GM18868 (cell line): ENCODE results near the gene TUBGCP6.

Experiments used
- ATAC-seq: cut with Tn5 transposase; IDR thresholded peaks from one replicate; pipeline ENCODE4 v1.9.1; 2021; ENCODE audit warnings: mild to moderate bottlenecking, moderate library complexity; ENCODE audit not compliant: unreplicated experiment

Gene TUBGCP6

DNA sequence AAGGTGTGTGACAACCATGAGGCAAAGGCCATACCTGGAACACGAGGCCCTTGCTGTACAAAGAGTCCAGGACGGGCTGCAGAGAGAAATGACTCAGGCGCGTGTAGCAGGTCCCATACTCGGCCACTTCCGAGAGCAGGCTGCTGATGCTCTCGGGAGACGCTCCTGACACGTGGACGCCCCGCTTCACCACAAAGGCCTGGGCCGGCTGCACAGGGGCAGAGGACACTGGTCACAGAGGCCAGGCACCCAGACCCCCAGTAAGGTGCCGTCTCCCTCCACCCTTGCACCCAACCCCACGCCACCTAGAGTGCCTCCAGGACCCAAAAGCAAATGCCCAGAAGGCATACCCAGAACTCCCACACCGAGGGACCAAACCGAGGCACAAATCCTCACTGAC, 15.5 kb downstream of the TUBGCP6 start:
- ATAC-seq = no peak

DNA sequence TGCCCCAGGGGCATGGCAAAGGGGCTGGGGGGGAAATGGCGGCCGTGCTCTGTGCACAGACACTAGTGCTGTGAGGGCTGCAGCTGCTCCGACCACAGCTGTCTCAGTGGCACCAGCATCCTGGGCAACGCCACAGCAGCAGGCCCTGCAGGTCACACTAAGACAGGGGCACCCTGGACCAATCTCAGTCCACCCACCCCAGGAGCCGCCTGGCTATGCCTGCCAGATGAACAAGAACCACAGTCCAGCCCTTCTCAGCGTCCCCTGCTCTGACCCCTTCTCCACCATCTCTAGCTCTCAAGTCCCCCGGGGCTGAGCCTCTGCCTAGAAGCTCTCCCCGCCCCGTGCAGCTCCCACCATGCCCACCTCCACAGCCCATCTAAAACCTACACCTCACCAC, 16.5 kb downstream of the TUBGCP6 start:
- no peak for ATAC-seq

DNA sequence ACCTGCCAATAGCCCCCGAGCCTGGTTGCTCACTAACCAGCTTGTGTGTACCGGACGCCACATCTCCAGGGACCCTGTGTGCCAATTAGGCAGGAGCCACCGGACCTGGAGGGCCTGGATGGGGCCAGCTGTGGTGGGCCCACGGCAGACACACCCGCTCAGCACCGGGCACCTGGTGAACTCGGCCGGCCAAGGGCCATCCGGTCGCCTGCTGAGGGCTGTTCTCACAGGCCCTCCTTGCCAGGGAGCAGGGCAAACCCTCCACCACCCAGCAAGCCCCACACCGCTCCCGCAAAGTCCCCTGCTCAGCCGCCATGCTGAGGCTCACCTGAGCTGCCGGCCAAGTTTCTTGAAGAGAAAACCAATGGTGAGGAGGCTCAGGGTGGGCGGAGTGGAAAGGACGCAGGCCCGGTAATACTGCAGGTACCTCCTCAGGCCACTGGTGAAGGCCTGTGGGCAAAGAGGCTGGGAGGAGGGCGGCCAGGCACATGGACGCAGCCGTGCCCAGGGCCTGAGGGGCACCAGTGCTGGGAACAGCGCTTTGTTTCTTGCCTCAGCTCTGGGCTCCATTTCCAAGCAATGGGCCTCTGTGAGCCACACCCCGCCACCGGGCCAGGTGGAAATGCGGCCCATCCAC, 17.1 kb downstream of the TUBGCP6 start:
- ATAC-seq = no peak

DNA sequence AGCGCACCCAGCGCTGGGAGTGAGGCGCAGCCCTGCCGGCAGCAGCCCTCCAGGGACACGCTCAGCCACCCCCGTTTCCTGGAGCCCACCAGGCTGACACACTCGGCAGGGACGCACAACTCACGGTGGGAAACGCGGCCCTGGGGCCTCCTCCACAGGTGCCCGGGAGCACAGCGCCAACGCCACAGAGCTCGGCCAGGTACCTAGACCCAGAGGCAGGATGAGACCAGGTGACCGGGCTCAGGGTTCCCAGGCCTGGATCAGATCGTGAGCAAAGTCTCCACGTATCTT, 18.0 kb downstream of the TUBGCP6 start:
- ATAC-seq = no peak

DNA sequence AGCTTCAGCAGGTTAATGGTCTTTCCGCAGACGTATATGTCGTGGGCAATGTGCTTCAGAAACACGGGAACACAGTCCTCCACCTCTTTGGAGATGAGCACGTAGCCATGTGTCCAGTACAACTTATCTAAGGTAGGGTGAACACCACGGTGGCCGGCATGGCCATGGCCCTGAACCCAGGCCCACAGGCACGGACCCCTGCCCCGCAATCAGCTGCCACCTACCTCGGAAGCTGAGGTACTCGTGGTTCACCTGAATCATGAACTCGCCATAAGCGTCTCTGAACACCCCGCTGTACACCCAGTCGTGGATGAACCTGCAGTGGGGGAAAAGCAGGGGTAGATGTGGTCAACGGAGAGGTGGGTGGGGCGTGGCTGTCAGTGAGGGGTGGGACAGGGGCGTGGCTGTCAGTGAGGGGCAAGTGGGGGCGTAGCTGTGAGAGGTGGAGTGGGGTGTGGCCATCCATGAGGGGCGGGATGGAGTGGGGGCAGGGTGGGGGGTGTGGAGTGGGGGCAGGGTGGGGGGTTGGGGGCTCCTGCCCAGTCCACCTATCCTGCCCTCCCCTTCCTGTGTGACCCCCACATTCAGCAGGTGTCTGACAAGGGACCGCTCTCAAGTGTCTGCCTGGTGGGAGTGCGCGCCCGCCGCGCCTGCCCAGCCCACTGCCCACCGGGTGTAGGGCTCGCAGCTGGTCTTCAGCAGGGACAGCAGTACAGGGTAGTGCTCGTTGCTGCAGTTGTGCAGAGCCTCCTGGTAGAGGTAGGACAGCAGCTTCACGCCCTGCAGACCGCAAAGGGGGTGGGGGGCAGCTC, 18.6 kb downstream of the TUBGCP6 start:
- ATAC-seq = no peak

DNA sequence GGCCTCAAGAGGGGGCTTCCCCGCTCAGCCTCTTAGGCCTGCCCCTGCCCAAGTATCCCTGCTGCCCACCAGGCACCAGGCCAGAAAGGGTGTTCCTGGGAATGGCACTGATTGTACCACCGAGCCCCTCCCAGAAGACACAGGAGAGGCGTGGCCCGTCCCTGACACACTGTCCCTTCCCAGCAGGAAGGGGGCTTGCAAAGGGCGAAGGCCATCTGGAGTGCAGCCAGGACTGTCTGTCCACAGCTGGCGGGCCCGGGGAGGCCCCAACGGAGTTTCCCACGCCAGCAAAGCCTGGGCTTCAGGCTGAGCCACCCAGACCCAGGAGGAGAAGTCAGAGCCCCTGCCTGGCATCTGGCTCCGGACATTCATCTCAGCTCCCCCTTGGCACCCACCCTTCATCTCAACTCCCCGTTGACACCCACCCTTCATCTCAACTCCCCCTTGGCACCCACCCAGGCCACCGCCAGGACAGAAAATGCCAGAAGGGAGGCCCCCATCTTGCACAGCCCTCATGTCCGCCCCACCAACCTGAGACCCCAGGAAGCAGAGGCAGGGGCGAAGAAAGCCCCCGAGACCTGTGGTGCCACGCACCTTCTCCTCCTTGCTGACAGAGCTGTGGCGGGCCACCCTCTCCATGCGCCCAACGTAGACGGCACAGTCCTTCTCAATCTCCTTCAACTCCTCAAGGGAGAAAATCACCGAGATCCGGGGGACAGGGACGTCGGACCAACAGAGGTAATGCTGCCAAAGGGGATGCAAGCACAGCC, 19.4 kb downstream of the TUBGCP6 start:
- no peak for ATAC-seq

DNA sequence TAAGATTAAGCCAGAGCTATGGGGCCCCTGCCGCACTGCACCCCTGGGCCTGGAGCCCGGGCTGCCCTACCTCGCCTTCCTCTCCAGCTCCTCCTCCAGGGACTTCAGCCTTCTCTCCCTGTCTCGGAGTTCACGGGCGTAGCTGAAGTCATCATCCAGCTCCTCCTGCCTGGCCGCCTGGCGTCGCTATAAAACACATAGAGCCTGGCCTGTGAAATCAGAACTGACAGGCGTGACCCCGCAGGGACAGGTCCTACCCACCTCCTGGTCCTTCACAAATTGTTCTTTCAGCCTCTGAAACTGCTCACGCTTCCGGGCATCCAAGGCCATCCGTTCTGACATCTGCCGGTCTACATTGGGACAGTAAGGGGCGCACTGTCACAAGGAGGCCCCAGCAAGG, 20.8 kb downstream of the TUBGCP6 start:
- ATAC-seq = no peak

DNA sequence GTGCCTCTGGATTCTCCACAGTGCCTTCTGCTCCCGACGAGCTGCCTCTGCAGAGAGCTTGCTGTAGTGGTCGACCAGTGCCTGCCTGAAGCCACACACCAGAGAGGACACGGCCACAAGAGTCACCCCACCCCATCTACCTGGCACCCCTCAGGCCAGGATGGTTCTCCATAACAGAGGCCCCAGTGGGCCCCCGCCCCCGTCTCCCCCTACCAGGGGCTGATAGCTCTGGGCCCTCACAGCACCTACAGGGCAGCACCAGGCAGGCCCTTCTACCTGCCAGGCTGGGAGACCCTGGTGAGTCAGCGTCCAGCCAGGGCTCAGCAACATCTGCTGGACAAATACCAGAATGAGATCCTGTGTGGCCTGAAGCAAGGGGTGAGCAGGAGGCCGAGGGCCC, 22.3 kb downstream of the TUBGCP6 start:
- no peak for ATAC-seq

DNA sequence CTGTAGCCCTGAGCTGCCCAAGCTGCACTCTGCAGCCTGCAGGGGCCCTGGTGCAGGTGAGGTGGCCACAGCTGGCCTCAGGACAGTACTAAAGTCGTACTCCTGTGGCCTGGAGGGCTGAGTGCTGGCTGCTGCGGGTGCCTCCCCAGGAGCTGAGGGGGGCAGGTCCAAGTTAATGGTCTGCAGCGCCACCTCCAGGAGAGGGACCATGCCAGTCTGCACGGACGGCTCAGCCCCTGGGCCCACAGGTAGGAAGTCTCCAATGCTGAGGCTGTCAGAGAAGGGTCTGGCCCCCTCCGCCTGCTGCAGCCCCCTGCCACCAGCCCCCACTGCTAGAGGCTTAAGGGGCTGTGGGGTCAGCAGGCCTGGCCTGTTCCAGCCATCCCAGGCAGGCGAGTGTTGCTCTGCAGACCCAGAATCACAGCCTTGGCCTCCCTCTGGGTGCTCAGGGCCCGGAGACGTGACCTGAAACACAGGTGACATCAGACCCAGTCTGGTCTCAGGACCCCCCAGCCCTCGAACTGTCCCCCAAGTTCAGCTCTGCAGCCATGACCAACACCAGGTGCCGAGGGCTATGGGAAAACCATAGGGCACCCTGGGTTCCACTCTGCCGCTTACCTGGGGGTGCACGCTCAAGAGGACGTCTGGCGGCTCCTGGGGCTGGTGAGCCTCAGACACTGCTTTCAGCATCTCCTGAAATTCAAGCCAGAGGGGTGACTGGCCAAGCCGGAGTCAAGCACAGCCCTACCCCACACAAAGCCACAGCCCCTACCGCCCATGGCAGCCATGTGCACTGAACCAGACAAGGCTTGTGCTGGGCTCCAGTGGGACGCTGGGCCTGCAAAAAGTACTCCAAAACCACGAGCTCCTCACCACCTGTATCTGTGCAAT, 23.2 kb downstream of the TUBGCP6 start:
- ATAC-seq = no peak

DNA sequence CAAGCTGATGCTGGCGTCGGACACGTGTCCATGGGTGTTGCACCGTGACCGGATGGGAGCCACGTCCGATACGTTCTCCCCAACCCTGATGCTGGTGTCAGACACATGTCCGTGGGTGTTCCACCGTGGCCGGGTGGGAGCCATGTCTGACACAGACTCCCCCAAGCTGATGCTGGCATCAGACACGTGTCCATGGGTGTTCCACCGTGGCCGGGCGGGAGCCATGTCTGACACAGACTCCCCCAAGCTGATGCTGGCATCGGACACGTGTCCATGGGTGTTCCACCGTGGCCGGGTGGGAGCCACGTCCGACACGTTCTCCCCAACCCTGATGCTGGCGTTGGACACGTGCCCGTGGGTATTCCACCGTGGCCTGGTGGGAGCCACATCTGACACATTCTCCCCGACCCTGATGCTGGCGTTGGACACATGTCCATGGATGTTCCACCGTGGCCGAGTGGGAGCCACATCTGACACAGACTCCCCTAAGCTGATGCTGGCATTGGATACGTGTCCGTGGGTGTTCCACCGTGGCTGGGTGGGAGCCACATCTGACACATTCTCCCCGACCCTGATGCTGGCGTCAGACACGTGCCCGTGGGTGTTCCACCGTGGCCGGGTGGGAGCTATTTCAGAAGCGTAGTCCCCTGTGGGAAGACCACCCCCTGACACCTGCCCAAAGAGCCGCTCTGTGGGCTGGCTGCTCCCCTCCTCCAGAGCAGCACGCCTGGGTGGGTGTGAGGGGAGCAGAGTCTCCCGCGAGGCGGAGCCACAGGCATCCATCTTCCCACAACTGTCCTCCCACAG, 24.0 kb downstream of the TUBGCP6 start:
- no peak for ATAC-seq

DNA sequence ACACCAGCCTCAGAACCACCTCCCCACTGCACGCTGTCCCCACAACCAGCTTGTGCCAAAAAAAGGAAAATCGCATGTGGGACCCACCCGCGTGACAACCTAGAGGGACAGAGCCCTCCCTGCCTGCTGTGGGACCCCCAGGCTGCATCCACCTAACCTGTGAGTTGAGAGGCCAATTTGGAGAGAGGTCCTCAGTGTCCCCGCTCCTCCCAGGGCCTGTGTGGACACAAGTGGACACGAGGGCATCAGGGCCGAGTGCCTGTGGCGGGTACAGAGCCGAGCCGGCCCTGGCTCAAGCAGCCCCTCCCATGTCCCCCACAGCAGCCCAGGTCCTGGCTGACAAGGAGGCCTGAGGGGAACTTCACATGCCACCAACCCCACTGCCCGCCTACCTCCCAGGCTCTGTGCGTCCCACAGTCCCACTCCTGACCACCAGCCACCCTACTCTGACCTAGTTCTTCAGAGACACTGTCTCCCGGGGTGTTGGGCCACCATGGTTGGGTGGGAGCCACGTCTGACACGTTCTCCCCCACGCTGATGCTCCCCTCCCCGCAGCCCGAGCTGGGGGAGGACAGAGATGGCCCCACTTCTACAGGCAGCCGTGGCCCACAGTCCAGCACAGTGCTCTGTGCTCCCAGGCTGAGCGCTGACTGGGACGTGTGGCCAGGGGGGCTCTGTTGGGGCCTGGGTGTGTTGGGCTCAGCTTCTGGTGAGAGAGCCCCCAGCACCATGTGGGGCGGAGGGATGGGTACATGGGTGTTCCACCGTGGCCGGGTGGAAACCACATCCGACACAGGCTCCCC, 24.8 kb downstream of the TUBGCP6 start:
- ATAC-seq = no peak

DNA sequence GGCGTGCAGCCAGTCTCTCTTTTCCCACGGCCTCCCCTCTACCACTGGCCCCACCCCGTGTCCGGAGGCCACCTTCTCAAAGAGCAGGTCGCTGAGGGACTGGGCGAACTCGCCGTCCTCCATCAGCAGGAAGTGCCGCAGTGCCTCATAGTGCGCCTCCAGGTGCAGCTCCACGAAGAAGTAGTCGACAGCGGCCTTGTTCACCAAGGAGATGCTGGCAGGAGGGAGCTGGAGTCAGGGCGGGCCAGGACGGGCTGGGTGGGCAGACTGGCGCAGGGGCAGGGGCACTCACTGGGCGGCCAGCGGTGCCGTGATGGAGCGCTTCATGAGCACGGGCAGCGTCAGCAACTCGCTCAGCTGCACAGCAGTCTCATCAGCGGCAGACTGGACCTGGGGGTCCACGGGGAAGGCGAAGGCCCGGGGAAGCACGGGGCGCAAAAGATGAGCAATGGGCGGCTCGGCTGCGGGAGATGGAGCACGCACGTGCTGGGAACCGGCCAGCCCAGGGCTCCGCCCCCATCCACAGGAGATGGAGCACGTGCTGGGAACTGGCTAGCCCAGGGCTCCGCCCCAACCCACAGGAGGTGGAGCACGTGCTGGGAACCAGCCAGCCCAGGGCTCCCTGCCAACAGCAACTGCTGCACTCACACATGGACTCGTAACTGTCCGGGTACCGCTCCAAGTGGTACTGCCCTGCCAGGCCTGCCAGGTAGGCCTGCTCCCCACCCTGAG, 25.7 kb downstream of the TUBGCP6 start:
- no peak for ATAC-seq

DNA sequence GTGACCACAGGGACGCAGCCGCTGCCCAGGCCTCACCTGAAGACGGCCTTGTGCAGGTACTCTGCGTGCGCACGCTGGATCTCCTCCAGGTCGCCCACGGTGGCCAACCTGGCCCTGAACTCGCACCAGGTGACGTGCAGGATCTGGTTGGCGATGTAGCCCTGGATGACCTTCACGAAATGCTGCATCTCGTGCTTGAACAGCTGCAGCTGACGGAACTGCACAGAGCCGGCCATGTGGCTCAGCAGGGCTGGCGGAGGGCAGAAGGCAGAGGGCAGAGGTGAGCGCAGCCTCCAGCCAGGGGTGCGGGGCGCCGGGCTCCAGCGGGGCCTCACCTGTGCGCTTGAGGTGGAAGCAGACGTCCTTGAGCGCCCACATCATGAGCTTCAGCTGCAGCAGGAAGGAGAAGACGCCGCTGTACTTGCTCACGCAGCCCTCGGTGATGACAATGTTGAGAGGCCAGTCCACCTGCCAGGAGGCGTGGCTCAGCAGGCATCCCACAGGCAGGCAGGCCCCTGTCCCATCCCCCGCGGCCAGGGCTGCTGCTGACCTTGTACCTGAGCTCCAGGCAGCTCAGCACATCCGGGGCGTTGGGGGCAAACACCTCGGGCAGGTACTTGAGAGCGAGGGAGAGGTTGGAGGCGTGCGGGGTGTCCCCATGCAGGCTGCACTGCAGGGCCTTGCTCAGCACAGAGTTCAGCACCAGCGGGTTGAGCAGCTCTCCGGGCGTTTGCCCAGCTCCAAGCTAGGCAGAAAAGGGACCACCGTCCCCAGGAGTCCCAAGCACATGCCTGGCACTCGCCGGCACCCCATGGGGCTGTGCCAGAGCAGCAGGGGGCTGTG, 26.4 kb downstream of the TUBGCP6 start:
- ATAC-seq = no peak

DNA sequence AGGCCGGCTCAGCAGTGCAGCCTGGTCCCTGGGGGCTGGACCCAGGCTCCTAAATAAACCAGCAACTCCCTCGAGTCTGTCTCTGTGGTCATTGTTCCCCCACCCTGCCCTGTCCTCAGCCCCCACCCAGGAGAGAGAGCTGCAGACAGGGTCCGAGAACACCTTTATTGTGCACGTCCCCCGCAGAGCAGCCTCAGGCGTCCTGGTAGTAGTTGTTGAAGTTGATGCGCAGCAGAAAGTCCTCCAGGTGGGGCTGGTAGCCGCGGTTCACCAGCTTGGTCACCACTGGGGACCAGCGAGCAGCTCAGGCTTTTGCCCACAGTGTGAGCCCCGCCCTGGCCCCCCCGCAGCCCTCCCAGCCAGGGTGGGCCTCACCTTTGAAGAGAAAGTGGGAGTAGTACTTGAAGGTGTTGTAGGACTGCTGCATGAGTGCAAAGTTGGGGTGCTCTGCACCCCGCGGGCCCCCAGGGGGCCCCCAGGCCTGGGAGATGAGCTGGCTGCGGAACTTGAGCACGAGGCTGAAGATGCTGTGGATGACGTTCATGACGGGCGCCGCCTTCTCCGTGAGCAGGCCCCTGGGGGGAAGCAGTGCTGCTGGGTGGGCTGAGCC, 27.2 kb downstream of the TUBGCP6 start:
- ATAC-seq = no peak

DNA sequence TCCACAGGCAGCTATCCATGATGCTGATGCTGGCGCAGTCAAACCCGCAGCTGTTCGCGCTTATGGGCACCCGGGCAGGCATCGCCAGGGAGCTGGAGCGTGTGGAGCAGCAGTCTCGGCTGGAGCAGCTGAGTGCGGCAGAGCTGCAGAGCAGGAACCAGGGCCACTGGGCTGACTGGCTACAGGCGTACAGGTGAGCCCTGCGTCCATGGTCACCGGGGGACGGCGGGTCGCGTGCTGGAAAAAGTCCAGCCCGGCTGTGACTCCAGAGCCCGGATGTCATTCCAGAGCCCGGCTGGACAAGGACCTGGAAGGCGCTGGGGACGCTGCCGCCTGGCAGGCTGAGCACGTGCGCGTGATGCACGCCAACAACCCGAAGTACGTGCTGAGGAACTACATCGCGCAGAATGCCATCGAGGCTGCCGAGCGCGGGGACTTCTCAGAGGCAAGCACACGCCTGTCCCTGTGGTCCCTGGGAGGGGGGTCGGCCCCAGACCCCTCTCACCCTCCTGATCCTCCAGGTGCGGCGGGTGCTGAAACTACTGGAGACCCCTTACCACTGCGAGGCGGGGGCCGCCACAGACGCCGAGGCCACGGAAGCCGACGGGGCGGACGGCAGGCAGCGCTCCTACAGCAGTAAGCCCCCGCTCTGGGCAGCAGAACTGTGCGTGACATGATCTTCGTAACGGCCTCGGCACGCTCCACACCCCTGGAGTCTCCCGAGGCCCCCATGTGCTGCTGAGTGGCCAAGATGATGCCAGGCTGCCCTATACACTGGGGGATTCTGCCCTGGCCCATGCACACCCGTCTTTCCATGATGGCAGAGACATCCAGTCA, 27.9 kb downstream of the TUBGCP6 start:
- no peak for ATAC-seq

DNA sequence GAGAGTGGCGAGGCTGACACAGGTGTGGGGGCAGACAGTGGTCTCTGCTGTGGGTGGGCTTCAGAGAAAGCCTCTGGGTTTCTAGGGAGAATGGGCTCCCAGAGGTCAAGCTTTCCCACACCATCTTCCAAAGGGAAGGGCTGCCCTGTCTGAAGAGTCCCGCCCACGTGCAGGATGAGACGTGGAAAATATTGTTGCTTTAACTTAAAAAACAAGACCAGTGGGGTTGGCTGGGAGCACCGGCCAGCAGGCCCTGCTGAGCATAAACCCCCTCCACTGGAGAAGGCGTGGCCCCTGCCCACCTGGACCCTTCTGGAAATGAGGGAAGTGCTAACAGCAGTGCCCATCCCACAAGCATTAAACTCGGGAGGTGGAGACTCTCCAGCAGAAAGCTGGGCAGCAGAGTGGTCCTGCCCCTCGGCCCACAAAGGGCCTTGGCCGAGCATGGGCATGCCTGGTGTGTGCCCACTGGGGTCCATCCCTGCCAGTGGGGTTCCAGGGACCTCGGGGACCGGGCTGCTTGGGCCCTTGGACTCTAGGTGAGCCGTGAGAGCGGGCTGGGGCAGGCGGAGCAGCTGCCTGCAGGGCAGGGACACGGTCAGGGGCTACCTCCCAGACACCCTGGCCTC, 28.7 kb downstream of the TUBGCP6 start:
- no peak for ATAC-seq
